GM23338 (cell line): ENCODE measurements around the gene DYTN. TPM values are rescaled to one million over a fixed set of nuclear protein-coding genes. Genes with fewer than 3 reads are reported as not detected.

Source experiments
- ATAC-seq: fragments of 200-7000 bp; cut with Tn5 transposase; 3 replicates; pipeline ENCODE4 v1.9.1; 2020
- DNase-seq: peaks from one replicate; pipeline ENCODE4 v3.0.0-alpha.2; 2015; ENCODE audit warnings: low spot score
- H2AFZ ChIP-seq: fragments of 200-600 bp; sonication (generic); 2 replicates; pipeline ENCODE4 v1.8.0; 2016; ENCODE audit warnings: antibody characterized with exemption, mild to moderate bottlenecking, moderate library complexity
- H3F3A ChIP-seq: fragments of 200-600 bp; sonication (generic); replicated peaks from 2 replicates; pipeline ENCODE4 v1.8.0; 2017; ENCODE audit warnings: antibody characterized with exemption, mixed run types, low read depth
- H3K27ac ChIP-seq: fragments of 200-600 bp; sonication (generic); 2 replicates; pipeline ENCODE4 v1.6.1; 2016; ENCODE audit warnings: low read depth
- H3K27me3 ChIP-seq: fragments of 200-600 bp; sonication (generic); 2 replicates; pipeline ENCODE4 v1.8.0; 2016; ENCODE audit warnings: mild to moderate bottlenecking, mixed run types, moderate library complexity; ENCODE audit not compliant: insufficient read depth
- H3K36me3 ChIP-seq: fragments of 200-600 bp; sonication (generic); 2 replicates; pipeline ENCODE4 v1.8.0; 2016; ENCODE audit warnings: mild to moderate bottlenecking; ENCODE audit not compliant: insufficient read depth
- H3K4me1 ChIP-seq: fragments of 200-600 bp; sonication (generic); 2 replicates; pipeline ENCODE4 v1.8.0; 2016; ENCODE audit warnings: mild to moderate bottlenecking, moderate library complexity; ENCODE audit not compliant: insufficient read depth
- H3K4me2 ChIP-seq: fragments of 200-600 bp; sonication (generic); 2 replicates; pipeline ENCODE4 v1.7.1; 2017; ENCODE audit warnings: mixed run types
- H3K4me3 ChIP-seq: fragments of 200-600 bp; sonication (generic); 2 replicates; pipeline ENCODE4 v1.6.1; 2016; ENCODE audit warnings: mixed run types
- H3K79me2 ChIP-seq: fragments of 200-600 bp; sonication (generic); replicated peaks from 2 replicates; pipeline ENCODE4 v1.8.0; 2017; ENCODE audit warnings: mild to moderate bottlenecking; ENCODE audit not compliant: insufficient read depth
- H3K9me2 ChIP-seq: fragments of 200-600 bp; sonication (generic); 2 replicates; pipeline ENCODE4 v1.8.0; 2017; ENCODE audit not compliant: insufficient read depth
- H4K20me1 ChIP-seq: fragments of 200-600 bp; sonication (generic); replicated peaks from 2 replicates; pipeline ENCODE4 v1.8.0; 2017; ENCODE audit warnings: mild to moderate bottlenecking; ENCODE audit not compliant: insufficient read depth
- H3K27ac Mint-ChIP-seq: 2 replicates; pipeline ENCODE4 v1.8.0; 2020; ENCODE audit warnings: inconsistent platforms, mild to moderate bottlenecking, moderate library complexity, mixed read lengths
- H3K27me3 Mint-ChIP-seq: 3 replicates; pipeline ENCODE4 v1.8.0; 2022; ENCODE audit warnings: low read depth, mild to moderate bottlenecking, moderate library complexity, mixed read lengths, inconsistent platforms; ENCODE audit not compliant: insufficient read depth, poor library complexity
- H3K36me3 Mint-ChIP-seq: 3 replicates; pipeline ENCODE4 v1.8.0; 2021; ENCODE audit warnings: low read depth, mild to moderate bottlenecking, inconsistent platforms, moderate library complexity, mixed read lengths
- H3K4me1 Mint-ChIP-seq: 3 replicates; pipeline ENCODE4 v1.8.0; 2020; ENCODE audit warnings: mild to moderate bottlenecking, inconsistent platforms, mixed read lengths
- H3K4me3 Mint-ChIP-seq: 3 replicates; pipeline ENCODE4 v1.8.0; 2021; ENCODE audit warnings: moderate library complexity, mild to moderate bottlenecking, inconsistent platforms, mixed read lengths
- H3K9me3 Mint-ChIP-seq: 3 replicates; pipeline ENCODE4 v1.8.0; 2020; ENCODE audit warnings: moderate library complexity, mild to moderate bottlenecking, inconsistent platforms, mixed read lengths
- EZH2phosphoT487 ChIP-seq: fragments of 200-600 bp; sonication (generic); IDR thresholded peaks from one replicate; pipeline ENCODE4 v1.8.1; 2018; ENCODE audit warnings: antibody characterized with exemption; ENCODE audit not compliant: unreplicated experiment
- JUNB ChIP-seq: IDR thresholded peaks from one replicate; pipeline ENCODE4 v1.6.1; 2016; ENCODE audit warnings: antibody characterized with exemption; ENCODE audit not compliant: unreplicated experiment
- NANOG ChIP-seq: IDR thresholded peaks from 2 replicates; pipeline ENCODE4 v1.6.1; 2016; ENCODE audit warnings: antibody characterized with exemption, borderline replicate concordance
- ZNF331 ChIP-seq: fragments of 250-450 bp; sonication (Bioruptor Pico); IDR thresholded peaks from 2 replicates; pipeline ENCODE4 v1.5.0; 2020; ENCODE audit warnings: low read depth, mild to moderate bottlenecking, moderate library complexity
- polyA plus RNA-seq: library from polyadenylated mRNA; unstranded; fragments of >200 nt; fragmentation: Nextera tagmentation; extraction: Ambion mirVana; gene quantifications from 2 replicates; pipeline ENCODE4 v1.2.1, GENCODE V29; 2016
- total RNA-seq: library from RNA; depleted of rRNA; stranded (reverse); fragments of >200 nt; shearing (Covaris generic); gene quantifications from 2 replicates; pipeline ENCODE4 v1.2.3, GENCODE V29; 2014
- TF ChIP-seq, protein P1 (sequence below): IDR thresholded peaks from one replicate; pipeline ENCODE4 v1.6.1; 2018; ENCODE audit warnings: antibody characterized with exemption; ENCODE audit not compliant: unreplicated experiment
- TF ChIP-seq, protein P2 (sequence below): IDR thresholded peaks from 2 replicates; pipeline ENCODE4 v1.6.1; 2016; ENCODE audit warnings: antibody characterized with exemption
- TF ChIP-seq, protein P3 (sequence below): fragments of 250-450 bp; sonication (Bioruptor Pico); IDR thresholded peaks from 2 replicates; pipeline ENCODE4 v1.5.0; 2020; ENCODE audit warnings: mild to moderate bottlenecking, moderate library complexity
- TF ChIP-seq, protein P4 (sequence below), 2 experiments: fragments of 200-600 bp in 1 of 2; sonication (generic) in 1 of 2; conservative IDR thresholded peaks; 2 replicates each; pipeline versions ENCODE4 v1.5.1 to v1.6.1; 2016 to 2017; ENCODE audit warnings: antibody characterized with exemption in 2 of 2, low read depth in 2 of 2, mild to moderate bottlenecking in 2 of 2, moderate library complexity in 1 of 2

Gene DYTN
- total and polyA plus RNA-seq, 2 experiments from 2014 or later: not detected

DNA sequence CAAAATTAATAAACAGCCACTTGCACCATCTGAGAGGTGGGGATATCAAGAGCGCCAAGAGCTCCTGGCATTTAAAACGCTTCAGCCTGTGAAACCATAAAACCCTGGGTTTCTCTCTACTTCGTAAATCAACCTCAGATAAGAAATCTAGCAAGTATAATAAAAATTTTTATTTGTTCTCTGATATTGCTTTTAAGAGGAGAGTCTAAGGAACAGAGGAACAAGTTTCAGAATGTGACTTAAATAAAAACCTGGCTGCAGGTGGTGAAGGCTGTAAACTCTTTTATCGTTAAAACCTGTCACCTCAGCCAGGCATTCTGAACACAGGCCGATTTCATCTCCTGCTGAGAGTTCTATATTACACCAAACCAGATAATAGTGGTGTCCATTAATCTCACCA is 9.9 kb downstream of the DYTN start (continued):
- TF ChIP-seq, protein P1, sequence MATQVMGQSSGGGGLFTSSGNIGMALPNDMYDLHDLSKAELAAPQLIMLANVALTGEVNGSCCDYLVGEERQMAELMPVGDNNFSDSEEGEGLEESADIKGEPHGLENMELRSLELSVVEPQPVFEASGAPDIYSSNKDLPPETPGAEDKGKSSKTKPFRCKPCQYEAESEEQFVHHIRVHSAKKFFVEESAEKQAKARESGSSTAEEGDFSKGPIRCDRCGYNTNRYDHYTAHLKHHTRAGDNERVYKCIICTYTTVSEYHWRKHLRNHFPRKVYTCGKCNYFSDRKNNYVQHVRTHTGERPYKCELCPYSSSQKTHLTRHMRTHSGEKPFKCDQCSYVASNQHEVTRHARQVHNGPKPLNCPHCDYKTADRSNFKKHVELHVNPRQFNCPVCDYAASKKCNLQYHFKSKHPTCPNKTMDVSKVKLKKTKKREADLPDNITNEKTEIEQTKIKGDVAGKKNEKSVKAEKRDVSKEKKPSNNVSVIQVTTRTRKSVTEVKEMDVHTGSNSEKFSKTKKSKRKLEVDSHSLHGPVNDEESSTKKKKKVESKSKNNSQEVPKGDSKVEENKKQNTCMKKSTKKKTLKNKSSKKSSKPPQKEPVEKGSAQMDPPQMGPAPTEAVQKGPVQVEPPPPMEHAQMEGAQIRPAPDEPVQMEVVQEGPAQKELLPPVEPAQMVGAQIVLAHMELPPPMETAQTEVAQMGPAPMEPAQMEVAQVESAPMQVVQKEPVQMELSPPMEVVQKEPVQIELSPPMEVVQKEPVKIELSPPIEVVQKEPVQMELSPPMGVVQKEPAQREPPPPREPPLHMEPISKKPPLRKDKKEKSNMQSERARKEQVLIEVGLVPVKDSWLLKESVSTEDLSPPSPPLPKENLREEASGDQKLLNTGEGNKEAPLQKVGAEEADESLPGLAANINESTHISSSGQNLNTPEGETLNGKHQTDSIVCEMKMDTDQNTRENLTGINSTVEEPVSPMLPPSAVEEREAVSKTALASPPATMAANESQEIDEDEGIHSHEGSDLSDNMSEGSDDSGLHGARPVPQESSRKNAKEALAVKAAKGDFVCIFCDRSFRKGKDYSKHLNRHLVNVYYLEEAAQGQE: no peak
- TF ChIP-seq, protein P2, sequence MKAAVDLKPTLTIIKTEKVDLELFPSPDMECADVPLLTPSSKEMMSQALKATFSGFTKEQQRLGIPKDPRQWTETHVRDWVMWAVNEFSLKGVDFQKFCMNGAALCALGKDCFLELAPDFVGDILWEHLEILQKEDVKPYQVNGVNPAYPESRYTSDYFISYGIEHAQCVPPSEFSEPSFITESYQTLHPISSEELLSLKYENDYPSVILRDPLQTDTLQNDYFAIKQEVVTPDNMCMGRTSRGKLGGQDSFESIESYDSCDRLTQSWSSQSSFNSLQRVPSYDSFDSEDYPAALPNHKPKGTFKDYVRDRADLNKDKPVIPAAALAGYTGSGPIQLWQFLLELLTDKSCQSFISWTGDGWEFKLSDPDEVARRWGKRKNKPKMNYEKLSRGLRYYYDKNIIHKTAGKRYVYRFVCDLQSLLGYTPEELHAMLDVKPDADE: no peak

DNA sequence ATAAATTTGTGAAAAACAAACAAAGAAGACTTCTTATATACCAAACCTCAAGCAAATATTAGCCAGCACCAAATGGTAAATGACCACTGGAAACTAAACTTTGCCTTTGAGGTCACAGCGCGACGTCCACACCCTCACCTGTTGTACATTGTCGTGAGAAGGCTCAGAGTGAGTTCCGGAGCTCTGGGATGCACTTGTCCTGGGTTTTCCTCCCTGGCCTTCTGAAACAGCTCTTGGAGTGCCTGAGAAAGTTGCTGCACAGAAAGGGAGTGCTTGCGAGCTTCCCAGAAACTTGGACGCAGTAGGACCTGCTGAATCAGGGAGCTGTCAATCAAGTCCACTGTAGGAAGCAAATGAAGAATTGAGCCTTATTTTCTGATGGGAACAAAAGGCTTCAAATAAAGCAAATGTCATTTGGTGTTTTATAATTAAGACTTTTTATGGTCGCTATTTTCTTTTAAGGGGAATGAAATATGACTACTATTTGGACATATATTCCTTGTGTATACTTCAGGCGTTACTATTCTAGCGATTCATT is 11.0 kb downstream of the DYTN start:
- no peak for DNase-seq
- H3K36me3 ChIP-seq: no peaks in the 10 kb centered on the region
- Mint-ChIP-seq H3K36me3 (no peaks in the 10 kb centered on the region), H3K9me3 (no peaks in the 10 kb centered on the region), H3K27me3 (no peaks in the 10 kb centered on the region), H3K4me1 (no peaks in the 10 kb centered on the region), H3K4me3 (no peak overlapping the region), H3K27ac (no peak overlapping the region)
- H3K4me3 ChIP-seq: no peak overlapping the region
- H3K4me2 ChIP-seq: no peak overlapping the region
- H4K20me1 ChIP-seq: no peaks in the 10 kb centered on the region
- no peaks in the 10 kb centered on the region for H3K79me2 ChIP-seq
- H3K4me1 ChIP-seq: no peaks in the 10 kb centered on the region
- H3K27ac ChIP-seq: no peak overlapping the region
- no peak for ATAC-seq
- H3K9me2 ChIP-seq: no peaks in the 10 kb centered on the region
- no peaks in the 10 kb centered on the region for H3F3A ChIP-seq
- H2AFZ ChIP-seq: 0 out of 2 replicates have a peak overlapping the region, but pooled peaks have one; percentile 15
- no peaks in the 10 kb centered on the region for H3K27me3 ChIP-seq
- TF ChIP-seq ZNF331 (CRISPR knock-in tag) (no peak), EZH2phosphoT487 (no peak), JUNB (no peak), NANOG (no peak)
- TF ChIP-seq, protein P3, sequence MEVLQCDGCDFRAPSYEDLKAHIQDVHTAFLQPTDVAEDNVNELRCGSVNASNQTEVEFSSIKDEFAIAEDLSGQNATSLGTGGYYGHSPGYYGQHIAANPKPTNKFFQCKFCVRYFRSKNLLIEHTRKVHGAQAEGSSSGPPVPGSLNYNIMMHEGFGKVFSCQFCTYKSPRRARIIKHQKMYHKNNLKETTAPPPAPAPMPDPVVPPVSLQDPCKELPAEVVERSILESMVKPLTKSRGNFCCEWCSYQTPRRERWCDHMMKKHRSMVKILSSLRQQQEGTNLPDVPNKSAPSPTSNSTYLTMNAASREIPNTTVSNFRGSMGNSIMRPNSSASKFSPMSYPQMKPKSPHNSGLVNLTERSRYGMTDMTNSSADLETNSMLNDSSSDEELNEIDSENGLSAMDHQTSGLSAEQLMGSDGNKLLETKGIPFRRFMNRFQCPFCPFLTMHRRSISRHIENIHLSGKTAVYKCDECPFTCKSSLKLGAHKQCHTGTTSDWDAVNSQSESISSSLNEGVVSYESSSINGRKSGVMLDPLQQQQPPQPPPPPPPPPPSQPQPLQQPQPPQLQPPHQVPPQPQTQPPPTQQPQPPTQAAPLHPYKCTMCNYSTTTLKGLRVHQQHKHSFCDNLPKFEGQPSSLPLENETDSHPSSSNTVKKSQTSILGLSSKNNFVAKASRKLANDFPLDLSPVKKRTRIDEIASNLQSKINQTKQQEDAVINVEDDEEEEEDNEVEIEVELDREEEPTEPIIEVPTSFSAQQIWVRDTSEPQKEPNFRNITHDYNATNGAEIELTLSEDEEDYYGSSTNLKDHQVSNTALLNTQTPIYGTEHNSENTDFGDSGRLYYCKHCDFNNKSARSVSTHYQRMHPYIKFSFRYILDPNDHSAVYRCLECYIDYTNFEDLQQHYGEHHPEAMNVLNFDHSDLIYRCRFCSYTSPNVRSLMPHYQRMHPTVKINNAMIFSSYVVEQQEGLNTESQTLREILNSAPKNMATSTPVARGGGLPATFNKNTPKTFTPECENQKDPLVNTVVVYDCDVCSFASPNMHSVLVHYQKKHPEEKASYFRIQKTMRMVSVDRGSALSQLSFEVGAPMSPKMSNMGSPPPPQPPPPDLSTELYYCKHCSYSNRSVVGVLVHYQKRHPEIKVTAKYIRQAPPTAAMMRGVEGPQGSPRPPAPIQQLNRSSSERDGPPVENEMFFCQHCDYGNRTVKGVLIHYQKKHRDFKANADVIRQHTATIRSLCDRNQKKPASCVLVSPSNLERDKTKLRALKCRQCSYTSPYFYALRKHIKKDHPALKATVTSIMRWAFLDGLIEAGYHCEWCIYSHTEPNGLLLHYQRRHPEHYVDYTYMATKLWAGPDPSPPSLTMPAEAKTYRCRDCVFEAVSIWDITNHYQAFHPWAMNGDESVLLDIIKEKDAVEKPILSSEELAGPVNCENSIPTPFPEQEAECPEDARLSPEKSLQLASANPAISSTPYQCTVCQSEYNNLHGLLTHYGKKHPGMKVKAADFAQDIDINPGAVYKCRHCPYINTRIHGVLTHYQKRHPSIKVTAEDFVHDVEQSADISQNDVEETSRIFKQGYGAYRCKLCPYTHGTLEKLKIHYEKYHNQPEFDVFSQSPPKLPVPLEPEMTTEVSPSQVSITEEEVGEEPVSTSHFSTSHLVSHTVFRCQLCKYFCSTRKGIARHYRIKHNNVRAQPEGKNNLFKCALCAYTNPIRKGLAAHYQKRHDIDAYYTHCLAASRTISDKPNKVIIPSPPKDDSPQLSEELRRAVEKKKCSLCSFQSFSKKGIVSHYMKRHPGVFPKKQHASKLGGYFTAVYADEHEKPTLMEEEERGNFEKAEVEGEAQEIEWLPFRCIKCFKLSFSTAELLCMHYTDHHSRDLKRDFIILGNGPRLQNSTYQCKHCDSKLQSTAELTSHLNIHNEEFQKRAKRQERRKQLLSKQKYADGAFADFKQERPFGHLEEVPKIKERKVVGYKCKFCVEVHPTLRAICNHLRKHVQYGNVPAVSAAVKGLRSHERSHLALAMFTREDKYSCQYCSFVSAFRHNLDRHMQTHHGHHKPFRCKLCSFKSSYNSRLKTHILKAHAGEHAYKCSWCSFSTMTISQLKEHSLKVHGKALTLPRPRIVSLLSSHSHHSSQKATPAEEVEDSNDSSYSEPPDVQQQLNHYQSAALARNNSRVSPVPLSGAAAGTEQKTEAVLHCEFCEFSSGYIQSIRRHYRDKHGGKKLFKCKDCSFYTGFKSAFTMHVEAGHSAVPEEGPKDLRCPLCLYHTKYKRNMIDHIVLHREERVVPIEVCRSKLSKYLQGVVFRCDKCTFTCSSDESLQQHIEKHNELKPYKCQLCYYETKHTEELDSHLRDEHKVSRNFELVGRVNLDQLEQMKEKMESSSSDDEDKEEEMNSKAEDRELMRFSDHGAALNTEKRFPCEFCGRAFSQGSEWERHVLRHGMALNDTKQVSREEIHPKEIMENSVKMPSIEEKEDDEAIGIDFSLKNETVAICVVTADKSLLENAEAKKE (CRISPR knock-in tag): no peak
- TF ChIP-seq, protein P4, sequence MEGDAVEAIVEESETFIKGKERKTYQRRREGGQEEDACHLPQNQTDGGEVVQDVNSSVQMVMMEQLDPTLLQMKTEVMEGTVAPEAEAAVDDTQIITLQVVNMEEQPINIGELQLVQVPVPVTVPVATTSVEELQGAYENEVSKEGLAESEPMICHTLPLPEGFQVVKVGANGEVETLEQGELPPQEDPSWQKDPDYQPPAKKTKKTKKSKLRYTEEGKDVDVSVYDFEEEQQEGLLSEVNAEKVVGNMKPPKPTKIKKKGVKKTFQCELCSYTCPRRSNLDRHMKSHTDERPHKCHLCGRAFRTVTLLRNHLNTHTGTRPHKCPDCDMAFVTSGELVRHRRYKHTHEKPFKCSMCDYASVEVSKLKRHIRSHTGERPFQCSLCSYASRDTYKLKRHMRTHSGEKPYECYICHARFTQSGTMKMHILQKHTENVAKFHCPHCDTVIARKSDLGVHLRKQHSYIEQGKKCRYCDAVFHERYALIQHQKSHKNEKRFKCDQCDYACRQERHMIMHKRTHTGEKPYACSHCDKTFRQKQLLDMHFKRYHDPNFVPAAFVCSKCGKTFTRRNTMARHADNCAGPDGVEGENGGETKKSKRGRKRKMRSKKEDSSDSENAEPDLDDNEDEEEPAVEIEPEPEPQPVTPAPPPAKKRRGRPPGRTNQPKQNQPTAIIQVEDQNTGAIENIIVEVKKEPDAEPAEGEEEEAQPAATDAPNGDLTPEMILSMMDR (conservative IDR thresholded peaks at IDR 0.05; ENCODE audit: low read depth in 2 of 2): no peak
- TF ChIP-seq, protein P1: no peak
